ENCODE data around the gene GRAMD4. TPM values are rescaled to one million over a fixed set of nuclear protein-coding genes. Genes with fewer than 3 reads are reported as not detected.
"Not testable (repeated sequence)": the region's sequence is repeated elsewhere in the genome, so short reads cannot be mapped to it uniquely, and the experiment has no call there.

The GRAMD4 gene
- polyA plus RNA-seq, 1 donor: 13.7 TPM

- no peak for DNase-seq (ENCODE audit: low read depth)
Observed at GRCh38 chr22:46619240-46619829, 851 bp upstream of the GRAMD4 start.

GRCh38 chr22:46620588-46621242 lies 529 bp downstream of the GRAMD4 start:
- DNase-seq (ENCODE audit: low read depth): no peak

GRCh38 chr22:46621243-46621930 lies 1.2 kb downstream of the GRAMD4 start:
- not testable (repeated sequence) for DNase-seq (ENCODE audit: low read depth)

GRCh38 chr22:46622081-46622521 lies 1.9 kb downstream of the GRAMD4 start:
- DNase-seq (ENCODE audit: low read depth): no peak

- no peak for DNase-seq (ENCODE audit: low read depth)
Observed at GRCh38 chr22:46625113-46625842, 5.1 kb downstream of the GRAMD4 start.

GRCh38 chr22:46625843-46626349 lies 5.7 kb downstream of the GRAMD4 start:
- no peak for DNase-seq (ENCODE audit: low read depth)

- DNase-seq (ENCODE audit: low read depth): no peak
Observed at GRCh38 chr22:46626356-46626755, 6.2 kb downstream of the GRAMD4 start.

GRCh38 chr22:46626911-46627805 lies 7.0 kb downstream of the GRAMD4 start:
- DNase-seq (ENCODE audit: low read depth): no peak

GRCh38 chr22:46627806-46628482 lies 7.8 kb downstream of the GRAMD4 start:
- DNase-seq (ENCODE audit: low read depth): no peak

- DNase-seq (ENCODE audit: low read depth): no peak
Observed at GRCh38 chr22:46628756-46629155, 8.6 kb downstream of the GRAMD4 start.

- DNase-seq (ENCODE audit: low read depth): no peak
Observed at GRCh38 chr22:46629291-46629690, 9.1 kb downstream of the GRAMD4 start.

- DNase-seq (ENCODE audit: low read depth): no peak
Observed at GRCh38 chr22:46631113-46631512, 10.9 kb downstream of the GRAMD4 start.

GRCh38 chr22:46632646-46633249 lies 12.6 kb downstream of the GRAMD4 start:
- DNase-seq (ENCODE audit: low read depth): no peak

- DNase-seq (ENCODE audit: low read depth): no peak
Observed at GRCh38 chr22:46633334-46633890, 13.2 kb downstream of the GRAMD4 start.

GRCh38 chr22:46634011-46634699 lies 14.0 kb downstream of the GRAMD4 start:
- DNase-seq (ENCODE audit: low read depth): no peak

GRCh38 chr22:46634973-46635685 lies 14.9 kb downstream of the GRAMD4 start:
- DNase-seq (ENCODE audit: low read depth): not testable (repeated sequence)

- no peak for DNase-seq (ENCODE audit: low read depth)
Observed at GRCh38 chr22:46635756-46636155, 15.6 kb downstream of the GRAMD4 start.

- DNase-seq (ENCODE audit: low read depth): no peak
Observed at GRCh38 chr22:46636221-46637002, 16.2 kb downstream of the GRAMD4 start.
